H1 (cell line): ENCODE results near the gene KRTAP2-4.
"Not testable (repeated sequence)": the region's sequence is repeated elsewhere in the genome, so short reads cannot be mapped to it uniquely, and the experiment has no call there.

Source experiments
- CEBPB ChIP-seq: IDR thresholded peaks from 2 replicates; pipeline ENCODE4 v1.6.1; 2012; ENCODE audit warnings: low read depth, low read length
- CHD2 ChIP-seq: IDR thresholded peaks from 2 replicates; pipeline ENCODE4 v1.6.1; 2012; ENCODE audit warnings: low read length, improper control_type of control experiment
- EGR1 ChIP-seq: IDR thresholded peaks from 2 replicates; pipeline ENCODE4 v1.6.1; 2011; ENCODE audit warnings: low read depth, low read length, borderline replicate concordance
- EP300 ChIP-seq, 2 experiments: IDR thresholded peaks; 1 replicate in 1 of 2; 2 replicates in 1 of 2; pipeline ENCODE4 v1.6.1; 2011 to 2012; ENCODE audit warnings: low read depth in 2 of 2, low read length in 2 of 2, mild to moderate bottlenecking in 2 of 2, borderline replicate concordance in 1 of 2, inconsistent platforms in 1 of 2, moderate library complexity in 1 of 2
- POLR2AphosphoS5 ChIP-seq: IDR thresholded peaks from 2 replicates; pipeline ENCODE4 v1.6.1; 2011; ENCODE audit warnings: low read depth, low read length
- SAP30 ChIP-seq: fragments of 300-600 bp; sonication (generic); IDR thresholded peaks from 2 replicates; pipeline ENCODE4 v1.7.1; 2012; ENCODE audit warnings: low read length, moderate library complexity, mild to moderate bottlenecking, inconsistent platforms; ENCODE audit not compliant: insufficient read depth, insufficient replicate concordance
- SIN3A ChIP-seq, 2 experiments: IDR thresholded peaks in 1 of 2; conservative IDR thresholded peaks in 1 of 2; 2 replicates each; pipeline ENCODE4 v1.6.1; 2011 to 2012; ENCODE audit warnings: low read length in 2 of 2, improper control_type of control experiment in 1 of 2, low read depth in 1 of 2, mild to moderate bottlenecking in 1 of 2
- SP1 ChIP-seq: IDR thresholded peaks from 2 replicates; pipeline ENCODE4 v1.6.1; 2011; ENCODE audit warnings: low read depth, low read length
- TAF1 ChIP-seq: IDR thresholded peaks from 2 replicates; pipeline ENCODE4 v1.6.1; 2011; ENCODE audit warnings: mild to moderate bottlenecking, low read depth, low read length
- USF2 ChIP-seq: IDR thresholded peaks from 2 replicates; pipeline ENCODE4 v1.6.1; 2011; ENCODE audit warnings: low read length, improper control_type of control experiment
- ZNF274 ChIP-seq: IDR thresholded peaks from 2 replicates; pipeline ENCODE4 v1.7.0; 2012; ENCODE audit warnings: low read length, borderline replicate concordance; ENCODE audit errors: extremely low read depth
- TF ChIP-seq, protein P1 (sequence below), 3 experiments: IDR thresholded peaks; 1 replicate in 2 of 3; 2 replicates in 1 of 3; pipeline versions ENCODE4 v1.5.1 to v1.6.1; 2011; ENCODE audit warnings: low read length in 3 of 3, mild to moderate bottlenecking in 3 of 3, inconsistent platforms in 2 of 3, low read depth in 1 of 3, moderate library complexity in 1 of 3; ENCODE audit not compliant: insufficient read depth in 1 of 3; ENCODE audit errors: control extremely low read depth in 1 of 3

- not testable (repeated sequence) for TF ChIP-seq POLR2AphosphoS5; SIN3A (conservative IDR thresholded peaks at IDR 0.05 in 1 of 2, IDR thresholded peaks at IDR 0.05 in 1 of 2; ENCODE audit: low read depth in 1 of 2, low read length in 2 of 2); ZNF274; EGR1; SP1; CHD2; USF2; TAF1; EP300 (IDR thresholded peaks at IDR 0.05; ENCODE audit: borderline replicate concordance in 1 of 2, low read depth in 2 of 2, low read length in 2 of 2); SAP30; CEBPB
- TF ChIP-seq, protein P1, sequence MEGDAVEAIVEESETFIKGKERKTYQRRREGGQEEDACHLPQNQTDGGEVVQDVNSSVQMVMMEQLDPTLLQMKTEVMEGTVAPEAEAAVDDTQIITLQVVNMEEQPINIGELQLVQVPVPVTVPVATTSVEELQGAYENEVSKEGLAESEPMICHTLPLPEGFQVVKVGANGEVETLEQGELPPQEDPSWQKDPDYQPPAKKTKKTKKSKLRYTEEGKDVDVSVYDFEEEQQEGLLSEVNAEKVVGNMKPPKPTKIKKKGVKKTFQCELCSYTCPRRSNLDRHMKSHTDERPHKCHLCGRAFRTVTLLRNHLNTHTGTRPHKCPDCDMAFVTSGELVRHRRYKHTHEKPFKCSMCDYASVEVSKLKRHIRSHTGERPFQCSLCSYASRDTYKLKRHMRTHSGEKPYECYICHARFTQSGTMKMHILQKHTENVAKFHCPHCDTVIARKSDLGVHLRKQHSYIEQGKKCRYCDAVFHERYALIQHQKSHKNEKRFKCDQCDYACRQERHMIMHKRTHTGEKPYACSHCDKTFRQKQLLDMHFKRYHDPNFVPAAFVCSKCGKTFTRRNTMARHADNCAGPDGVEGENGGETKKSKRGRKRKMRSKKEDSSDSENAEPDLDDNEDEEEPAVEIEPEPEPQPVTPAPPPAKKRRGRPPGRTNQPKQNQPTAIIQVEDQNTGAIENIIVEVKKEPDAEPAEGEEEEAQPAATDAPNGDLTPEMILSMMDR (IDR thresholded peaks at IDR 0.05; ENCODE audit: control extremely low read depth in 1 of 3, insufficient read depth in 1 of 3, low read depth in 1 of 3, low read length in 3 of 3), result not testable (repeated sequence)
Measured at GRCh38 chr17:41055130-41055529, 10.5 kb downstream of the KRTAP2-4 start, which contains the start of gene KRTAP2-2.
